Thyroid gland (tissue), 4 donors: ENCODE results near the gene PRKAR2B. TPM values are rescaled to one million over a fixed set of nuclear protein-coding genes. Genes with fewer than 3 reads are reported as not detected.
"Not testable (repeated sequence)": the region's sequence is repeated elsewhere in the genome, so short reads cannot be mapped to it uniquely, and the experiment has no call there.

Experiments
- DNase-seq, 2 donors: peaks; one replicate each; pipeline ENCODE4 v3.0.0-alpha.2; 2019
- H3K27ac ChIP-seq, 3 donors: fragments of 200-600 bp; sonication (generic); 1 replicate in 2 of 3; 2 replicates in 1 of 3; pipeline ENCODE4 v1.5.1; 2016 to 2019; ENCODE audit warnings: mild to moderate bottlenecking in 1 of 3, moderate library complexity in 1 of 3
- H3K27me3 ChIP-seq: fragments of 200-600 bp; sonication (generic); one replicate; pipeline ENCODE4 v1.5.1; 2019
- H3K36me3 ChIP-seq, 2 donors: fragments of 200-600 bp; sonication (generic); one replicate each; pipeline ENCODE4 v1.5.1; 2016 to 2019
- H3K4me1 ChIP-seq, 2 donors: fragments of 200-600 bp; sonication (generic); one replicate each; pipeline ENCODE4 v1.5.1; 2017 to 2019
- H3K4me3 ChIP-seq, 3 donors: fragments of 200-600 bp; sonication (generic); replicated peaks in 1 of 3; 1 replicate in 2 of 3; 2 replicates in 1 of 3; pipeline ENCODE4 v1.5.1; 2016; ENCODE audit warnings: mild to moderate bottlenecking in 1 of 3
- H3K9me3 ChIP-seq: fragments of 200-600 bp; sonication (generic); one replicate; pipeline ENCODE4 v1.5.1; 2017
- CTCF ChIP-seq, 6 experiments: fragments of 200-600 bp in 3 of 6; fragments of 450-650 bp in 3 of 6; sonication (generic) in 3 of 6; IDR thresholded peaks; one replicate each; pipeline ENCODE4 v1.5.1; 2016 to 2019; ENCODE audit warnings: antibody characterized with exemption in 6 of 6, mild to moderate bottlenecking in 2 of 6, inconsistent platforms in 1 of 6, moderate library complexity in 1 of 6
- POLR2A ChIP-seq, 2 donors: fragments of 450-650 bp; IDR thresholded peaks; one replicate each; pipeline ENCODE4 v1.6.1; 2017; ENCODE audit warnings: antibody characterized with exemption in 2 of 2, mild to moderate bottlenecking in 2 of 2, moderate library complexity in 1 of 2
- WGBS, 2 donors: methylation state at CpG; one replicate each; pipeline ENCODE4 v1.1.5; 2017; 5-methylcytosine and 5-hydroxymethylcytosine counted together
- intact Hi-C: fragments of 100-400 bp; cut with DNase I; formaldehyde crosslinking; loops from one replicate; pipeline ENCODE4 v1.15.1; 2023
- total RNA-seq, 4 donors: library from RNA; depleted of rRNA; stranded (reverse); fragments of >200 nt; gene quantifications; one replicate each; pipeline ENCODE4 v1.2.3, GENCODE V29; 2016

The PRKAR2B gene
- total RNA-seq, 4 donors from 2014 or later = 5.1 to 9.0 (median 6.5) TPM

GRCh38 chr7:107150375-107151073 is 106.0 kb downstream of the PRKAR2B start:
- Histone ChIP-seq H3K9me3 (no peaks in the 10 kb centered on the region), H3K27me3 (no peaks in the 10 kb centered on the region), H3K4me3 (no peak overlapping the region), H3K36me3 (no peaks in the 10 kb centered on the region), H3K27ac (no peak overlapping the region), H3K4me1 (no peaks in the 10 kb centered on the region)
- TF ChIP-seq POLR2A (IDR thresholded peaks at IDR 0.05) (no peak), CTCF (IDR thresholded peaks at IDR 0.05) (peak; percentile 38 to 69 (median 51))
- WGBS, 2 donors = 25 to 26% methylated on average over 4 of the region's 4 CpGs
- DNase-seq = peak; percentile 69 to 74
- intact Hi-C loops = no loop called here

GRCh38 chr7:107151538-107151937 is 107.0 kb downstream of the PRKAR2B start:
- H3K36me3 ChIP-seq = no peaks in the 10 kb centered on the region
- no peak overlapping the region for H3K27ac ChIP-seq
- no peaks in the 10 kb centered on the region for H3K9me3 ChIP-seq
- TF ChIP-seq POLR2A (IDR thresholded peaks at IDR 0.05) (no peak), CTCF (IDR thresholded peaks at IDR 0.05) (no peak)
- no peak overlapping the region for H3K4me3 ChIP-seq
- no peak for DNase-seq
- WGBS, 2 donors = 94 to 95% methylated on average over 7 of the region's 7 CpGs
- intact Hi-C loops = no loop called here
- no peaks in the 10 kb centered on the region for H3K27me3 ChIP-seq
- no peaks in the 10 kb centered on the region for H3K4me1 ChIP-seq

- Histone ChIP-seq H3K27ac (no peak overlapping the region), H3K4me1 (no peaks in the 10 kb centered on the region), H3K4me3 (no peak overlapping the region), H3K36me3 (no peaks in the 10 kb centered on the region), H3K27me3 (no peaks in the 10 kb centered on the region), H3K9me3 (no peaks in the 10 kb centered on the region)
- DNase-seq = no peak
- no peak for TF ChIP-seq POLR2A (IDR thresholded peaks at IDR 0.05)
- no peak for TF ChIP-seq CTCF (IDR thresholded peaks at IDR 0.05)
- WGBS, 2 donors = 52 to 67% methylated on average over 4 of the region's 4 CpGs
- intact Hi-C loops = no loop called here
These were observed 107.5 kb downstream of the PRKAR2B start for GRCh38 chr7:107152011-107152410.

- H3K36me3 ChIP-seq = no peaks in the 10 kb centered on the region
- H3K27ac ChIP-seq = no peak overlapping the region
- H3K9me3 ChIP-seq = no peaks in the 10 kb centered on the region
- WGBS, 2 donors = 93 to 94% methylated on average over 6 of the region's 6 CpGs
- H3K4me1 ChIP-seq = no peaks in the 10 kb centered on the region
- intact Hi-C loops = no loop called here
- DNase-seq = no peak
- TF ChIP-seq CTCF (IDR thresholded peaks at IDR 0.05) (no peak), POLR2A (IDR thresholded peaks at IDR 0.05) (no peak)
- no peaks in the 10 kb centered on the region for H3K27me3 ChIP-seq
- H3K4me3 ChIP-seq = no peak overlapping the region
These were observed 110.3 kb downstream of the PRKAR2B start for GRCh38 chr7:107154826-107155225.

- WGBS, 2 donors = 95 to 97% methylated on average over 3 of the region's 3 CpGs
- H3K4me1 ChIP-seq, H3K9me3 ChIP-seq, DNase-seq, H3K4me3 ChIP-seq, H3K36me3 ChIP-seq, H3K27me3 ChIP-seq, H3K27ac ChIP-seq, intact Hi-C loops: not testable (repeated sequence)
These were observed 111.2 kb downstream of the PRKAR2B start for GRCh38 chr7:107155726-107156125.
